Measurements from ENCODE around the gene BRMS1. TPM values are rescaled to one million over a fixed set of nuclear protein-coding genes. Genes with fewer than 3 reads are reported as not detected.
A peak's percentile ranks its signal among the peaks of the same experiment; 100 is the strongest.

The BRMS1 gene
- total RNA-seq, 1 experiment from 2014 or later: 93.5 TPM

DNA sequence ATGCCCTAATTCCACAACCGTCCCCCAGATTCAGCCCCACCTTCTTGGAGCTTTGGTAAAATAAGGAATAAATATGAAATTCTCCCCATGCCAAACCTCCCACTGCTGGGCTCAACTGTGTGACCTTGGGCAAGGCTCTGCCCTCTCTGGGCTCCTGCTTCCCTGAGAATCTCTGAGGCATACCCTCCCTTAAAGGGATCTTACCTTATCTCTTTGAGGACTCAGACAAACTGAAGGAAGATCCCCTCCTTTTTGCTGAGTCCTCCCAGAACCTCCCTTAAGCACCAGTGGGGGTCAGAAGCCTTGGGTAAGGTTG, 30.8 kb downstream of the BRMS1 start:
- POLR2A ChIA-PET (ENCODE audit: low non-redundant PET): no interaction called here
- BruUV-seq (replicated peaks): no TSS peak
- Histone ChIP-seq H3K9me3 (ENCODE audit: low read depth, low read length, poor library complexity, severe bottlenecking) (no peaks in the 10 kb centered on the region), H3K27ac (ENCODE audit: low read depth, low read length, poor library complexity, severe bottlenecking) (peak overlapping the region; percentile 100), H3K4me3 (ENCODE audit: low read depth, low read length, poor library complexity, severe bottlenecking) (peak overlapping the region; percentile 57), H3K4me1 (ENCODE audit: insufficient read depth, low read length, poor library complexity, severe bottlenecking) (peaks cover 68% of the 10 kb centered on the region), H3K36me3 (ENCODE audit: insufficient read depth, low read length, poor library complexity, severe bottlenecking) (no peaks in the 10 kb centered on the region), H3K27me3 (replicated peaks; ENCODE audit: insufficient read depth, low read depth, low read length, poor library complexity) (no peaks in the 10 kb centered on the region)
- intact Hi-C loops (cut with micrococcal nuclease; ENCODE audit: unreplicated experiment): loop anchor here (5.0 kb wide), 1 partner anchor 73 kb away; no protein-coding TSS in a partner anchor
- DNase-seq (ENCODE audit: low spot score): no peak
- TF ChIP-seq EZH2 (IDR thresholded peaks at IDR 0.05; ENCODE audit: borderline replicate concordance, low read depth, low read length, poor library complexity, severe bottlenecking): no peak
- TF ChIP-seq, protein P1, sequence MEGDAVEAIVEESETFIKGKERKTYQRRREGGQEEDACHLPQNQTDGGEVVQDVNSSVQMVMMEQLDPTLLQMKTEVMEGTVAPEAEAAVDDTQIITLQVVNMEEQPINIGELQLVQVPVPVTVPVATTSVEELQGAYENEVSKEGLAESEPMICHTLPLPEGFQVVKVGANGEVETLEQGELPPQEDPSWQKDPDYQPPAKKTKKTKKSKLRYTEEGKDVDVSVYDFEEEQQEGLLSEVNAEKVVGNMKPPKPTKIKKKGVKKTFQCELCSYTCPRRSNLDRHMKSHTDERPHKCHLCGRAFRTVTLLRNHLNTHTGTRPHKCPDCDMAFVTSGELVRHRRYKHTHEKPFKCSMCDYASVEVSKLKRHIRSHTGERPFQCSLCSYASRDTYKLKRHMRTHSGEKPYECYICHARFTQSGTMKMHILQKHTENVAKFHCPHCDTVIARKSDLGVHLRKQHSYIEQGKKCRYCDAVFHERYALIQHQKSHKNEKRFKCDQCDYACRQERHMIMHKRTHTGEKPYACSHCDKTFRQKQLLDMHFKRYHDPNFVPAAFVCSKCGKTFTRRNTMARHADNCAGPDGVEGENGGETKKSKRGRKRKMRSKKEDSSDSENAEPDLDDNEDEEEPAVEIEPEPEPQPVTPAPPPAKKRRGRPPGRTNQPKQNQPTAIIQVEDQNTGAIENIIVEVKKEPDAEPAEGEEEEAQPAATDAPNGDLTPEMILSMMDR (conservative IDR thresholded peaks at IDR 0.05; ENCODE audit: low read depth, low read length): no peak
- CTCF ChIA-PET: no interaction called here

DNA sequence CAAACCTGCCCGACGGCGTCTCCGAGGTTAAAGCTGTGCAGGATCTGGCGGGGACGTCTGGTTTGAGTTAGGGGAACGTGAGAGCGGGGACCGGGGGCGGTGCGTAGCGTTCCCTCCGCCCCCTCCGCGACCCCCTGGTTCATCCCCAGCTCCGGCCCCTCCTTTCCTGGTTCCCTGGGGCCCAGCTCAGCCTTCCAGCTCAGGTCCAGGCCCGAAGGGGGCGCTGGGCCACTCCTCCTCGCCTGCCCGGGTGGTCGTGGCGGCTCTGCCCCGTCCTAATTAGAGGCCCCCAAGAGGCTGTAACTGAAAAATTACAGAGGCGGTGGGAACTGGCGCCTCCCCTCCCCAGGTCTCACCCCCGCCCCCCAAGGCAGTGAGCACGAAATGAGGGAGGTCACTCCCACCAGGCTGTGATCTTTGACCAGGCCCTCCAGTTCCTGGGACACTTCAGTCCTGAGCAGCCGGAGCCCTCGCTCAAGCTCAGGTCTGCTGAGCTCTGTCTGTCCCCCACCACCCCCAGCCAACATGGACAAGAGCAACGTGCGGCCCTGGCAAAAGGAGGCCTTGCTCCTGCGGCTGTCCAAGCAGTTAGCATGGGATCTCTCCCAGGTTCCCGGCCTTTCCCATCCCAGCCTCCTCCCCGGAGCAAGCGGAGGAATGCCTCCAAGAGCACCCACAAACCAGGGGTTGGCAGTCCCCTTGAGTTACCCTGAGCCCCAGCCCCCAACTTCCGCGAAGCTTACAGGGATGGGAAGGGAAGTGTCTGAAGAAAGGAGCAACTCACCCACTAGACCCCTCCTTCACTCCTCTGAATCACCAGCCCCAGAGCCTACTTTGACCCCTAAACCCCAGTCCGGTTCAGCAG, 31.4 kb downstream of the BRMS1 start:
- BruUV-seq (replicated peaks): no TSS peak
- ChIA-PET CTCF (interaction anchor here (0.6 to 2.6 kb wide), 11 partner anchors 9 to 1453 kb away, joined by 3 to 17 read pairs (median 6); partner anchors contain the start of genes MRPL11 and YIF1A), POLR2A (ENCODE audit: low non-redundant PET) (interaction anchor here (0.6 to 1.1 kb wide), 3 partner anchors 153 to 304 kb away, joined by 3 read pairs; partner anchors contain the start of gene PELI3)
- DNase-seq (ENCODE audit: low spot score): no peak
- Histone ChIP-seq H3K36me3 (ENCODE audit: insufficient read depth, low read length, poor library complexity, severe bottlenecking) (no peaks in the 10 kb centered on the region), H3K27ac (ENCODE audit: low read depth, low read length, poor library complexity, severe bottlenecking) (peak overlapping the region; percentile 100), H3K4me1 (ENCODE audit: insufficient read depth, low read length, poor library complexity, severe bottlenecking) (peaks cover 62% of the 10 kb centered on the region), H3K9me3 (ENCODE audit: low read depth, low read length, poor library complexity, severe bottlenecking) (no peaks in the 10 kb centered on the region), H3K27me3 (replicated peaks; ENCODE audit: insufficient read depth, low read depth, low read length, poor library complexity) (no peaks in the 10 kb centered on the region), H3K4me3 (ENCODE audit: low read depth, low read length, poor library complexity, severe bottlenecking) (peak overlapping the region; percentile 57)
- TF ChIP-seq, protein P1 (conservative IDR thresholded peaks at IDR 0.05; ENCODE audit: low read depth, low read length): peak; percentile 63
- TF ChIP-seq EZH2 (IDR thresholded peaks at IDR 0.05; ENCODE audit: borderline replicate concordance, low read depth, low read length, poor library complexity, severe bottlenecking): no peak
- intact Hi-C loops (cut with micrococcal nuclease; ENCODE audit: unreplicated experiment): loop anchor here (2.0 to 5.0 kb wide), 2 partner anchors 31 to 74 kb away; partner anchors contain the start of gene BRMS1

DNA sequence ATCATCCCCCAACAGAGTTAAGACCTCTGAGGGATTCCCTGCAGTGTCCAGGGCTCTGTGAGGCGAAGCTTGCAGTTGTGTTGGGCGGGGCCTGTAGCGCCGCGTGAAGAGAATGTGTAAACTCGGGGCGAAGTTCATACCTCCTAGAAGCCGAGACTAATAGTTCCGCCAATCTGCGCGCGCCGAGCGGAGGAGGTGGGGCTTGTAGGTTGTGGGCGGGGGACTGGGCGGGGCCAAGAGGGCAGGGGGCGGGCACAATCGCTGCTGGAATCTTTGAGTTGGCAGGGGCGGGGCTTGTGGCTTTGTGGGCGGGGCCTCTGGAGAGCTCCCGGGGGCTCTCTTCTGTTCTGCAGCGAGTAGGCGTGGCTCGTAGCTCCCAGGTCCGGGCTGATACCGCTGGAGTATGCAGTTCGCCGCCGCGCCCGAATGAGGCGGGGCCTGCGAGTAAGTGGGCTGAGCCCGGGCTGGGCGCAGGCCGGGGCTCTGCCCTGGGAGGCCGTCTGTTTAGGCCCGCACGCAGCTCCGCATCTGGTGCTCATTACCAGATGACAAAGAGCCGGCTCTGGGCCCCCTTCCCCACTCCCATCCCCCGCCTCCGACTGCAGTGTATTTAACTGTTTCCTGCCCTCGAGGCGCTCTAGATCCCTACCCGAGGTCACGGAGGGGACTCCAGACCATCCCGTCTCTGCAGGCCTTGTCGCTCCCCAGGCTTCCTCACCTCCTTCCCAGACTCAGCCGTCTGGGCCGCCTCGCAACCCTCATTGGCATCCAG, 32.2 kb downstream of the BRMS1 start:
- Histone ChIP-seq H3K36me3 (ENCODE audit: insufficient read depth, low read length, poor library complexity, severe bottlenecking) (no peaks in the 10 kb centered on the region), H3K27me3 (replicated peaks; ENCODE audit: insufficient read depth, low read depth, low read length, poor library complexity) (no peaks in the 10 kb centered on the region), H3K4me1 (ENCODE audit: insufficient read depth, low read length, poor library complexity, severe bottlenecking) (peaks cover 54% of the 10 kb centered on the region), H3K4me3 (ENCODE audit: low read depth, low read length, poor library complexity, severe bottlenecking) (peak overlapping the region; percentile 57), H3K27ac (ENCODE audit: low read depth, low read length, poor library complexity, severe bottlenecking) (peak overlapping the region; percentile 100), H3K9me3 (ENCODE audit: low read depth, low read length, poor library complexity, severe bottlenecking) (no peaks in the 10 kb centered on the region)
- CTCF ChIA-PET: interaction anchor here (0.6 to 2.6 kb wide), 14 partner anchors 9 to 290 kb away, joined by 3 to 17 read pairs (median 4); partner anchors contain the start of genes MRPL11 and YIF1A
- DNase-seq (ENCODE audit: low spot score): peak; percentile 100
- POLR2A ChIA-PET (ENCODE audit: low non-redundant PET): interaction anchor here (0.6 to 1.1 kb wide), 6 partner anchors 14 to 303 kb away, joined by 3 to 5 read pairs (median 3); partner anchors contain the start of genes PELI3 and YIF1A
- intact Hi-C loops (cut with micrococcal nuclease; ENCODE audit: unreplicated experiment): loop anchor here (1.0 to 5.0 kb wide), 3 partner anchors 16 to 75 kb away; partner anchors contain the start of gene BRMS1
- TF ChIP-seq EZH2 (IDR thresholded peaks at IDR 0.05; ENCODE audit: borderline replicate concordance, low read depth, low read length, poor library complexity, severe bottlenecking): no peak
- TF ChIP-seq, protein P1 (conservative IDR thresholded peaks at IDR 0.05; ENCODE audit: low read depth, low read length): no peak
- no TSS peak for BruUV-seq (replicated peaks)
